Measurements from ENCODE around the gene ANKRD2. TPM values are rescaled to one million over a fixed set of nuclear protein-coding genes. Genes with fewer than 3 reads are reported as not detected.
A peak's percentile ranks its signal among the peaks of the same experiment; 100 is the strongest.
"Not testable (repeated sequence)": the region's sequence is repeated elsewhere in the genome, so short reads cannot be mapped to it uniquely, and the experiment has no call there.

The ANKRD2 gene
- total RNA-seq, 1 donor from 2014 or later: not detected

DNA sequence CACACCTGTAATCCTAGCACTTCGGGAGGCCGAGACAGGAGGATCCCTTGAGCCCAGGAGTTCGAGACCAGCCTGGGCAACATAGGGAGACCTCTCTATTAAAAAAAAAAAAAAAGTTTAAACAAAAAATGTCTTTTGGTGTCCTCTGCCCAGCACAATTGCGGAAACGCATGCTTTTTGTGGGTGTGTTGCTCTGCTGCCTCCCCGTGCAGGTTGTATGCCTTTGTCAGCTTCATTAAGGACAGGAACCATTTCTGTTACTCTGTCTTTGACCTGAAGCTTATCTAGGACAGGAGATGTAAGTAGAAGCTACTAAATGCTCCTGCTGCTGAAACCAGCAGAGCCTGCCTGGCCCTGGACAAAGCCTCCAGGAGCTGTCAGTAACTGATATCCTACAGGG is 21.3 kb upstream of the ANKRD2 start:
- Mint-ChIP-seq H3K36me3 (ENCODE audit: low read depth) (peaks cover 3% of the 10 kb centered on the region), H3K27ac (no peak overlapping the region), H3K9me3 (peaks cover 5% of the 10 kb centered on the region), H3K4me1 (no peaks in the 10 kb centered on the region), H3K27me3 (peaks cover 3% of the 10 kb centered on the region), H3K4me3 (no peak overlapping the region)
- ATAC-seq (ENCODE audit: low read depth) (no peak), DNase-seq (no peak)
- TF ChIP-seq, protein P1, sequence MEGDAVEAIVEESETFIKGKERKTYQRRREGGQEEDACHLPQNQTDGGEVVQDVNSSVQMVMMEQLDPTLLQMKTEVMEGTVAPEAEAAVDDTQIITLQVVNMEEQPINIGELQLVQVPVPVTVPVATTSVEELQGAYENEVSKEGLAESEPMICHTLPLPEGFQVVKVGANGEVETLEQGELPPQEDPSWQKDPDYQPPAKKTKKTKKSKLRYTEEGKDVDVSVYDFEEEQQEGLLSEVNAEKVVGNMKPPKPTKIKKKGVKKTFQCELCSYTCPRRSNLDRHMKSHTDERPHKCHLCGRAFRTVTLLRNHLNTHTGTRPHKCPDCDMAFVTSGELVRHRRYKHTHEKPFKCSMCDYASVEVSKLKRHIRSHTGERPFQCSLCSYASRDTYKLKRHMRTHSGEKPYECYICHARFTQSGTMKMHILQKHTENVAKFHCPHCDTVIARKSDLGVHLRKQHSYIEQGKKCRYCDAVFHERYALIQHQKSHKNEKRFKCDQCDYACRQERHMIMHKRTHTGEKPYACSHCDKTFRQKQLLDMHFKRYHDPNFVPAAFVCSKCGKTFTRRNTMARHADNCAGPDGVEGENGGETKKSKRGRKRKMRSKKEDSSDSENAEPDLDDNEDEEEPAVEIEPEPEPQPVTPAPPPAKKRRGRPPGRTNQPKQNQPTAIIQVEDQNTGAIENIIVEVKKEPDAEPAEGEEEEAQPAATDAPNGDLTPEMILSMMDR (IDR thresholded peaks at IDR 0.05): no peak
- CTCF ChIA-PET: interaction anchor here (0.5 to 2.8 kb wide), 2 partner anchors 86 to 272 kb away, joined by 3 to 19 read pairs; no protein-coding TSS in a partner anchor
- intact Hi-C loops (cut with micrococcal nuclease): loop anchor here (10.0 kb wide), 1 partner anchor 276 kb away; no protein-coding TSS in a partner anchor
- POLR2A ChIA-PET: no interaction called here

DNA sequence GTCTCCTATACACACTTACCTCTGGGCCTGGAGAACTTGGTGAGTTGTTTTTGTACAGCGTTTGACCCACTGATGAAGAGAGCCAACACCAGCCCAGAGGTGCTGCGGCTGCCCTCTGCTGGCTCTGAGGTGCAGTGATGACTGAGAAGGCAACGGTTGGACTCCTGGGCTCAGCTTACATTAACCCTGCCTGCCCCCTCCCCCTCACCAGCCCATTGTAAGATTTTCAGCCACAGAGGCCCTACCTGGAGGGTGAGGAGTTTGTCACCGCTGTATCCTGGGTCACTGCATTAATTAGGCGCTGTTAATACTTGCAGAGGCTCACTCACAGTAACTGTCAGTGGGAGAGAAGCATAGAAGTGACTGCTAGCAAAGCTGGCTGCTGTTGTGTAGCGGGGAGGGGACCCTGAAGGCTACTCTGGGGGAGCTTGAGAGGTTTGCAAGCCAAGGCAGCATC is 19.0 kb upstream of the ANKRD2 start:
- Mint-ChIP-seq H3K27me3 (no peaks in the 10 kb centered on the region), H3K4me3 (no peak overlapping the region), H3K9me3 (peaks cover 5% of the 10 kb centered on the region), H3K4me1 (no peaks in the 10 kb centered on the region), H3K27ac (no peak overlapping the region), H3K36me3 (ENCODE audit: low read depth) (peaks cover 3% of the 10 kb centered on the region)
- peak; percentile 90 for ATAC-seq (ENCODE audit: low read depth)
- intact Hi-C loops (cut with micrococcal nuclease): loop anchor here (10.0 kb wide), 1 partner anchor 279 kb away; no protein-coding TSS in a partner anchor
- peak; percentile 35 for DNase-seq
- TF ChIP-seq, protein P1 (IDR thresholded peaks at IDR 0.05): no peak
- POLR2A ChIA-PET: no interaction called here
- CTCF ChIA-PET: interaction anchor here (0.6 to 2.8 kb wide), 13 partner anchors 11 to 140 kb away, joined by 3 to 19 read pairs (median 4); no protein-coding TSS in a partner anchor

DNA sequence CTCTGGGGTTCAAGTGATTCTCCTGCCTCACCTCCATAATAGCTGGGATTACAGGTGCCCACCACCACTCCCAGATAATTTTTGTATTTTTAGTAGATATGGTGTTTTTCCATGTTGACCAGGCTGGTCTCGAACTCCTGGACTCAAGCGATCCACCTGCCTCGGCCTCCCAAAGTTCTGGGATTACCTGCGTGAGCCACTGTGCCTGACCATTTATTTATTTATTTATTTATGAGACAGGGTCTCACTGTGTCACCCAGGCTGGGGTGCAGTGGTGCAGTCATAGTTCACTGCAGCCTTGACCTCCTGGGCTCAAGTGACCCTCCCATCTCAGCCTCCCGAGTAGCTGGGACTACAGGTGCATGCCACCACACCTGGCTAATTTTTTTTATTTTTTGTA is 18.2 kb upstream of the ANKRD2 start:
- H3K4me3 Mint-ChIP-seq; H3K27me3 Mint-ChIP-seq; H3K27ac Mint-ChIP-seq; POLR2A ChIA-PET; H3K9me3 Mint-ChIP-seq; H3K36me3 Mint-ChIP-seq (ENCODE audit: low read depth); DNase-seq; H3K4me1 Mint-ChIP-seq; ATAC-seq (ENCODE audit: low read depth): not testable (repeated sequence)
- intact Hi-C loops (cut with micrococcal nuclease): loop anchor here (10.0 kb wide), 1 partner anchor 280 kb away; no protein-coding TSS in a partner anchor
- CTCF ChIA-PET: interaction anchor here (0.6 to 1.6 kb wide), 11 partner anchors 10 to 141 kb away, joined by 3 to 6 read pairs (median 3); no protein-coding TSS in a partner anchor

DNA sequence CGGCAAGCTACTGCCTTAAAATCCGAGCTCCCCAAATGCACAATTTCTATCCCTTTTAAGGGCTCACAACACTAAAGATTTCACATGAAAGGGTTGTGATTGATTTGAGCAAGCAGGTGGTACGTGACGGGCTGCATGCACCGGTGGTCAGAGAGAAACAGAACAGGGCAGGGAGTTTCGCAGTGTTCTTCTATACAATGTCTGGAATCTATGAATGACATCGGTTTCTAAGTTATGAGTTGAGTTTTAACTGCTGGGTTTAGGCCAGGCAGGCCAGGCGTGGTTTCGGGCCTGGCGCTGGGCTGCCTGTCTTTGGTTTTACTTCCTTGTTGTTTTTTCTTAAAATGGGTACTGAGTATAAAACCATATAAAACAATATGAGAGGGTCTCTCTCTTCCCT is 17.0 kb upstream of the ANKRD2 start:
- ATAC-seq (ENCODE audit: low read depth); H3K9me3 Mint-ChIP-seq; H3K27ac Mint-ChIP-seq; H3K36me3 Mint-ChIP-seq (ENCODE audit: low read depth); POLR2A ChIA-PET; H3K27me3 Mint-ChIP-seq; DNase-seq; H3K4me3 Mint-ChIP-seq; H3K4me1 Mint-ChIP-seq; CTCF ChIA-PET: not testable (repeated sequence)
- intact Hi-C loops (cut with micrococcal nuclease): loop anchor here (10.0 kb wide), 1 partner anchor 281 kb away; no protein-coding TSS in a partner anchor

DNA sequence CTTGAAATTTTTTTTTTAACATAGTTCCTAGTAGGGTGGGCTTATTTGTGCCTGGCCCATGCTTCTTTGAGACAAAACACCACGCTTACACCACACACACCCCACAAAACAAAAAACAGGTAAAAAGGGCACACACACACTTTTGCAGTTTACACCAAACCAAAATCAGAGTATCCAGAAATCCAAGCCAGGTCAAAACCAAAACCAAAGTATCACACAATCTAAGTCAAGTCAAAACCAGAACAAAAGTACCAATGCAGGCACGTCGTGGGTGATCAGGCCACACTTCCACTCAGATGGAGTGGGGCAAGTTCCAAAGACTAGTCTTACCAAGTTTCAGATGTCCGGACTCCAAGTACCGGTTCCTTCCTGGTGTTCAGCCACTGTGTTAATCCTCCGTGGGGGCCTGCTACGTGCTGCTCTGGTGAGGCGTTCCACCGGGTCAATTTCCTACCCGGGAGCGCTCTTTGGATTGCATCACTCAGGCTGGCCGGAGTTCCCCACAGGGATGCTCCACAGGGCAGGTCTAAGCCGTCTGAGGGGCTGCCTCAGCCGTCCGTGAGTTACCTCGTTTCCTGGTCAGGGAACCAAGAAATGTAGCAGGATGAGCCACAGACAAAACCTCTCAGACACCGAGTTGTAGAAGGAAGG is 11.7 kb upstream of the ANKRD2 start:
- intact Hi-C loops (cut with micrococcal nuclease); H3K36me3 Mint-ChIP-seq (ENCODE audit: low read depth); H3K9me3 Mint-ChIP-seq; H3K4me1 Mint-ChIP-seq; POLR2A ChIA-PET; H3K27me3 Mint-ChIP-seq; H3K27ac Mint-ChIP-seq; CTCF ChIA-PET; ATAC-seq (ENCODE audit: low read depth); DNase-seq; H3K4me3 Mint-ChIP-seq: not testable (repeated sequence)

DNA sequence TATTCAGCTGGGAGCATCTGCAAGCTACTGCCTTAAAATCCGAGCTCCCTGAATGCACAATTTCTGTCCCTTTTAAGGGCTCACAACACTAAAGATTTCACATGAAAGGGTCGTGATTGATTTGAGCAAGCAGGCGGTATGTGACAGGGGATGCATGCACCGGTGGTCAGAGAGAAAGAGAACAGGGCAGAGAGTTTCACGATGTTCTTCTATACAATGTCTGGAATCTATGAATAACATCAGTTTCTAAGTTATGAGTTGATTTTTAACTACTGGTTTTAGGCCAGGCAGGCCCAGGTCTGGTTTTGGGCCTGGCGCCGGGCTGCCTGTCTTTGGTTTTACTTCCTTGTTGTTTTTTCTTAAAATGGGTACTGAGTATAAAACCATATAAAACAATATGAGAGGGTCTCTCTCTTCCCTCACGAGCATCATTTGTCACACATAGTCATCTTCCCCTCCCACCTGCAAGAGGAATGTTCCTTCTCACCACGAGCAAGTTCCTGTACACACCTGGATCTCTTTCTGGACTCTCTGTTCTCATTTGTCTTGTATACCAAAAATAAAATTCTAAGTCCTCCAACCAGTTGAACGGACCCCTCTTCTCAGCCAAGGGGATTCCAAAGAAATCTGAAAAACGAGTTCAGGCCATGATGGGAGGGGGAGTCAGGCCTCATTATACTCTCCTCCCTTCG is 11.0 kb upstream of the ANKRD2 start:
- ATAC-seq (ENCODE audit: low read depth); H3K27ac Mint-ChIP-seq; H3K4me3 Mint-ChIP-seq; H3K4me1 Mint-ChIP-seq; DNase-seq; H3K36me3 Mint-ChIP-seq (ENCODE audit: low read depth); H3K27me3 Mint-ChIP-seq; intact Hi-C loops (cut with micrococcal nuclease); POLR2A ChIA-PET; CTCF ChIA-PET; H3K9me3 Mint-ChIP-seq: not testable (repeated sequence)

DNA sequence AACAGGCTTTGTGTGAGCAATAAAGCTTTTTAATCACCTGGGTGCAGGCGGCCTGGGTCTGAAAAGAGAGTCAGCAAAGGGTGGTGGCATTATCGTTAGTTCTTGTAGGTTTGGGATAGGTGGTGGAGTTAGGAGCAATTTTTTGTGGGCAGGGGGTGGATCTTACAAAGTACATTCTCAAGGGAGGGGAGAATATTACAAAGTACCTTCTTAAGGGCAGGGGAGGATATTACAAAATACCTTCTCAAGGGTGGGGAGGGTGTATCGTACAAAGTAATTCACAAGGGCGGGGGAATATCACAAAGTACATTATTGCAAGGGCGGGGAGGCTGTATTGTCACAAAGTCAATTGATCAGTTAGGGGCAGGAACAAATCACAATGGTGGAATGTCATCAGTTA is 10.2 kb upstream of the ANKRD2 start:
- H3K4me1 Mint-ChIP-seq; H3K27ac Mint-ChIP-seq; H3K4me3 Mint-ChIP-seq; H3K9me3 Mint-ChIP-seq; DNase-seq; H3K36me3 Mint-ChIP-seq (ENCODE audit: low read depth); H3K27me3 Mint-ChIP-seq; POLR2A ChIA-PET; intact Hi-C loops (cut with micrococcal nuclease); CTCF ChIA-PET; ATAC-seq (ENCODE audit: low read depth): not testable (repeated sequence)
